GM23338 (cell line): ENCODE data around the gene NHEJ1. TPM values are rescaled to one million over a fixed set of nuclear protein-coding genes. Genes with fewer than 3 reads are reported as not detected.

ENCODE experiments used
- ATAC-seq: fragments of 200-7000 bp; cut with Tn5 transposase; 3 replicates; pipeline ENCODE4 v1.9.1; 2020
- DNase-seq: peaks from one replicate; pipeline ENCODE4 v3.0.0-alpha.2; 2015; ENCODE audit warnings: low spot score
- H2AFZ ChIP-seq: fragments of 200-600 bp; sonication (generic); 2 replicates; pipeline ENCODE4 v1.8.0; 2016; ENCODE audit warnings: antibody characterized with exemption, mild to moderate bottlenecking, moderate library complexity
- H3F3A ChIP-seq: fragments of 200-600 bp; sonication (generic); replicated peaks from 2 replicates; pipeline ENCODE4 v1.8.0; 2017; ENCODE audit warnings: antibody characterized with exemption, mixed run types, low read depth
- H3K27ac ChIP-seq: fragments of 200-600 bp; sonication (generic); 2 replicates; pipeline ENCODE4 v1.6.1; 2016; ENCODE audit warnings: low read depth
- H3K27me3 ChIP-seq: fragments of 200-600 bp; sonication (generic); 2 replicates; pipeline ENCODE4 v1.8.0; 2016; ENCODE audit warnings: mild to moderate bottlenecking, mixed run types, moderate library complexity; ENCODE audit not compliant: insufficient read depth
- H3K36me3 ChIP-seq: fragments of 200-600 bp; sonication (generic); 2 replicates; pipeline ENCODE4 v1.8.0; 2016; ENCODE audit warnings: mild to moderate bottlenecking; ENCODE audit not compliant: insufficient read depth
- H3K4me1 ChIP-seq: fragments of 200-600 bp; sonication (generic); 2 replicates; pipeline ENCODE4 v1.8.0; 2016; ENCODE audit warnings: mild to moderate bottlenecking, moderate library complexity; ENCODE audit not compliant: insufficient read depth
- H3K4me2 ChIP-seq: fragments of 200-600 bp; sonication (generic); 2 replicates; pipeline ENCODE4 v1.7.1; 2017; ENCODE audit warnings: mixed run types
- H3K4me3 ChIP-seq: fragments of 200-600 bp; sonication (generic); 2 replicates; pipeline ENCODE4 v1.6.1; 2016; ENCODE audit warnings: mixed run types
- H3K79me2 ChIP-seq: fragments of 200-600 bp; sonication (generic); replicated peaks from 2 replicates; pipeline ENCODE4 v1.8.0; 2017; ENCODE audit warnings: mild to moderate bottlenecking; ENCODE audit not compliant: insufficient read depth
- H3K9me2 ChIP-seq: fragments of 200-600 bp; sonication (generic); 2 replicates; pipeline ENCODE4 v1.8.0; 2017; ENCODE audit not compliant: insufficient read depth
- H4K20me1 ChIP-seq: fragments of 200-600 bp; sonication (generic); replicated peaks from 2 replicates; pipeline ENCODE4 v1.8.0; 2017; ENCODE audit warnings: mild to moderate bottlenecking; ENCODE audit not compliant: insufficient read depth
- H3K27ac Mint-ChIP-seq: 2 replicates; pipeline ENCODE4 v1.8.0; 2020; ENCODE audit warnings: inconsistent platforms, mild to moderate bottlenecking, moderate library complexity, mixed read lengths
- H3K27me3 Mint-ChIP-seq: 3 replicates; pipeline ENCODE4 v1.8.0; 2022; ENCODE audit warnings: low read depth, mild to moderate bottlenecking, moderate library complexity, mixed read lengths, inconsistent platforms; ENCODE audit not compliant: insufficient read depth, poor library complexity
- H3K36me3 Mint-ChIP-seq: 3 replicates; pipeline ENCODE4 v1.8.0; 2021; ENCODE audit warnings: low read depth, mild to moderate bottlenecking, inconsistent platforms, moderate library complexity, mixed read lengths
- H3K4me1 Mint-ChIP-seq: 3 replicates; pipeline ENCODE4 v1.8.0; 2020; ENCODE audit warnings: mild to moderate bottlenecking, inconsistent platforms, mixed read lengths
- H3K4me3 Mint-ChIP-seq: 3 replicates; pipeline ENCODE4 v1.8.0; 2021; ENCODE audit warnings: moderate library complexity, mild to moderate bottlenecking, inconsistent platforms, mixed read lengths
- H3K9me3 Mint-ChIP-seq: 3 replicates; pipeline ENCODE4 v1.8.0; 2020; ENCODE audit warnings: moderate library complexity, mild to moderate bottlenecking, inconsistent platforms, mixed read lengths
- EZH2 ChIP-seq: fragments of 200-600 bp; sonication (generic); IDR thresholded peaks from one replicate; pipeline ENCODE4 v1.8.0; 2017; ENCODE audit warnings: antibody characterized with exemption, mild to moderate bottlenecking, low read depth; ENCODE audit not compliant: unreplicated experiment
- EZH2phosphoT487 ChIP-seq: fragments of 200-600 bp; sonication (generic); IDR thresholded peaks from one replicate; pipeline ENCODE4 v1.8.1; 2018; ENCODE audit warnings: antibody characterized with exemption; ENCODE audit not compliant: unreplicated experiment
- JUNB ChIP-seq: IDR thresholded peaks from one replicate; pipeline ENCODE4 v1.6.1; 2016; ENCODE audit warnings: antibody characterized with exemption; ENCODE audit not compliant: unreplicated experiment
- POLR2AphosphoS5 ChIP-seq: IDR thresholded peaks from 2 replicates; pipeline ENCODE4 v1.6.1; 2016; ENCODE audit warnings: antibody characterized with exemption, low read depth
- ZNF114 ChIP-seq: fragments of 250-450 bp; sonication (Bioruptor Pico); IDR thresholded peaks from 2 replicates; pipeline ENCODE4 v1.5.0; 2020; ENCODE audit warnings: mild to moderate bottlenecking, moderate library complexity
- polyA plus RNA-seq: library from polyadenylated mRNA; unstranded; fragments of >200 nt; fragmentation: Nextera tagmentation; extraction: Ambion mirVana; gene quantifications from 2 replicates; pipeline ENCODE4 v1.2.1, GENCODE V29; 2016
- total RNA-seq: library from RNA; depleted of rRNA; stranded (reverse); fragments of >200 nt; shearing (Covaris generic); gene quantifications from 2 replicates; pipeline ENCODE4 v1.2.3, GENCODE V29; 2014
- TF ChIP-seq, protein P1 (sequence below): fragments of 250-450 bp; sonication (Bioruptor Pico); IDR thresholded peaks from 2 replicates; pipeline ENCODE4 v1.5.0; 2020; ENCODE audit warnings: mild to moderate bottlenecking, moderate library complexity
- TF ChIP-seq, protein P2 (sequence below), 2 experiments: fragments of 200-600 bp in 1 of 2; sonication (generic) in 1 of 2; conservative IDR thresholded peaks; 2 replicates each; pipeline versions ENCODE4 v1.5.1 to v1.6.1; 2016 to 2017; ENCODE audit warnings: antibody characterized with exemption in 2 of 2, low read depth in 2 of 2, mild to moderate bottlenecking in 2 of 2, moderate library complexity in 1 of 2
- TF ChIP-seq, protein P3 (sequence below): IDR thresholded peaks from 2 replicates; pipeline ENCODE4 v1.6.1; 2016; ENCODE audit warnings: antibody characterized with exemption

Gene NHEJ1
- total and polyA plus RNA-seq, 2 experiments from 2014 or later = 19.6 to 30.6 TPM

DNA sequence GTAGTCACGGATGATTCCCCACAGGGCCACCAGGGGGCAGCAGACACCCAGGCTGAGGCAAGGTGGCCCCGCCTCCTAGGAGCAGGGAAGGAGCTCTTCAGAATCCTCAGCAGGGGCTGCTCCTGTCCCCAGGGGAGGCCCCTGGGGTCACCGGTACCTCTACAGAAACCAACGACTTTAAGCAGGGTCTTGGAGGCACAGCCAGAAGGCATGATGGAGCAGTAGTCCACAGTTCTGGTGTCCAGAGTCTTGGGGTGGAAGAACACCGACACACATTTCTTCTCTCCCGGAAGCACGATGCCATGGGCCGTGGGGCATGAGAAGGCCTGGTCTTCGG is 130.8 kb downstream of the NHEJ1 start:
- no peaks in the 10 kb centered on the region for H3K4me1 ChIP-seq
- H3K27me3 Mint-ChIP-seq = peaks cover 15% of the 10 kb centered on the region
- H4K20me1 ChIP-seq = no peaks in the 10 kb centered on the region
- H3K4me2 ChIP-seq = no peak overlapping the region
- H3K36me3 ChIP-seq = no peaks in the 10 kb centered on the region
- TF ChIP-seq, protein P1, sequence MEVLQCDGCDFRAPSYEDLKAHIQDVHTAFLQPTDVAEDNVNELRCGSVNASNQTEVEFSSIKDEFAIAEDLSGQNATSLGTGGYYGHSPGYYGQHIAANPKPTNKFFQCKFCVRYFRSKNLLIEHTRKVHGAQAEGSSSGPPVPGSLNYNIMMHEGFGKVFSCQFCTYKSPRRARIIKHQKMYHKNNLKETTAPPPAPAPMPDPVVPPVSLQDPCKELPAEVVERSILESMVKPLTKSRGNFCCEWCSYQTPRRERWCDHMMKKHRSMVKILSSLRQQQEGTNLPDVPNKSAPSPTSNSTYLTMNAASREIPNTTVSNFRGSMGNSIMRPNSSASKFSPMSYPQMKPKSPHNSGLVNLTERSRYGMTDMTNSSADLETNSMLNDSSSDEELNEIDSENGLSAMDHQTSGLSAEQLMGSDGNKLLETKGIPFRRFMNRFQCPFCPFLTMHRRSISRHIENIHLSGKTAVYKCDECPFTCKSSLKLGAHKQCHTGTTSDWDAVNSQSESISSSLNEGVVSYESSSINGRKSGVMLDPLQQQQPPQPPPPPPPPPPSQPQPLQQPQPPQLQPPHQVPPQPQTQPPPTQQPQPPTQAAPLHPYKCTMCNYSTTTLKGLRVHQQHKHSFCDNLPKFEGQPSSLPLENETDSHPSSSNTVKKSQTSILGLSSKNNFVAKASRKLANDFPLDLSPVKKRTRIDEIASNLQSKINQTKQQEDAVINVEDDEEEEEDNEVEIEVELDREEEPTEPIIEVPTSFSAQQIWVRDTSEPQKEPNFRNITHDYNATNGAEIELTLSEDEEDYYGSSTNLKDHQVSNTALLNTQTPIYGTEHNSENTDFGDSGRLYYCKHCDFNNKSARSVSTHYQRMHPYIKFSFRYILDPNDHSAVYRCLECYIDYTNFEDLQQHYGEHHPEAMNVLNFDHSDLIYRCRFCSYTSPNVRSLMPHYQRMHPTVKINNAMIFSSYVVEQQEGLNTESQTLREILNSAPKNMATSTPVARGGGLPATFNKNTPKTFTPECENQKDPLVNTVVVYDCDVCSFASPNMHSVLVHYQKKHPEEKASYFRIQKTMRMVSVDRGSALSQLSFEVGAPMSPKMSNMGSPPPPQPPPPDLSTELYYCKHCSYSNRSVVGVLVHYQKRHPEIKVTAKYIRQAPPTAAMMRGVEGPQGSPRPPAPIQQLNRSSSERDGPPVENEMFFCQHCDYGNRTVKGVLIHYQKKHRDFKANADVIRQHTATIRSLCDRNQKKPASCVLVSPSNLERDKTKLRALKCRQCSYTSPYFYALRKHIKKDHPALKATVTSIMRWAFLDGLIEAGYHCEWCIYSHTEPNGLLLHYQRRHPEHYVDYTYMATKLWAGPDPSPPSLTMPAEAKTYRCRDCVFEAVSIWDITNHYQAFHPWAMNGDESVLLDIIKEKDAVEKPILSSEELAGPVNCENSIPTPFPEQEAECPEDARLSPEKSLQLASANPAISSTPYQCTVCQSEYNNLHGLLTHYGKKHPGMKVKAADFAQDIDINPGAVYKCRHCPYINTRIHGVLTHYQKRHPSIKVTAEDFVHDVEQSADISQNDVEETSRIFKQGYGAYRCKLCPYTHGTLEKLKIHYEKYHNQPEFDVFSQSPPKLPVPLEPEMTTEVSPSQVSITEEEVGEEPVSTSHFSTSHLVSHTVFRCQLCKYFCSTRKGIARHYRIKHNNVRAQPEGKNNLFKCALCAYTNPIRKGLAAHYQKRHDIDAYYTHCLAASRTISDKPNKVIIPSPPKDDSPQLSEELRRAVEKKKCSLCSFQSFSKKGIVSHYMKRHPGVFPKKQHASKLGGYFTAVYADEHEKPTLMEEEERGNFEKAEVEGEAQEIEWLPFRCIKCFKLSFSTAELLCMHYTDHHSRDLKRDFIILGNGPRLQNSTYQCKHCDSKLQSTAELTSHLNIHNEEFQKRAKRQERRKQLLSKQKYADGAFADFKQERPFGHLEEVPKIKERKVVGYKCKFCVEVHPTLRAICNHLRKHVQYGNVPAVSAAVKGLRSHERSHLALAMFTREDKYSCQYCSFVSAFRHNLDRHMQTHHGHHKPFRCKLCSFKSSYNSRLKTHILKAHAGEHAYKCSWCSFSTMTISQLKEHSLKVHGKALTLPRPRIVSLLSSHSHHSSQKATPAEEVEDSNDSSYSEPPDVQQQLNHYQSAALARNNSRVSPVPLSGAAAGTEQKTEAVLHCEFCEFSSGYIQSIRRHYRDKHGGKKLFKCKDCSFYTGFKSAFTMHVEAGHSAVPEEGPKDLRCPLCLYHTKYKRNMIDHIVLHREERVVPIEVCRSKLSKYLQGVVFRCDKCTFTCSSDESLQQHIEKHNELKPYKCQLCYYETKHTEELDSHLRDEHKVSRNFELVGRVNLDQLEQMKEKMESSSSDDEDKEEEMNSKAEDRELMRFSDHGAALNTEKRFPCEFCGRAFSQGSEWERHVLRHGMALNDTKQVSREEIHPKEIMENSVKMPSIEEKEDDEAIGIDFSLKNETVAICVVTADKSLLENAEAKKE (CRISPR knock-in tag) = no peak
- TF ChIP-seq EZH2 = no peak
- TF ChIP-seq EZH2phosphoT487 = no peak
- TF ChIP-seq, protein P2, sequence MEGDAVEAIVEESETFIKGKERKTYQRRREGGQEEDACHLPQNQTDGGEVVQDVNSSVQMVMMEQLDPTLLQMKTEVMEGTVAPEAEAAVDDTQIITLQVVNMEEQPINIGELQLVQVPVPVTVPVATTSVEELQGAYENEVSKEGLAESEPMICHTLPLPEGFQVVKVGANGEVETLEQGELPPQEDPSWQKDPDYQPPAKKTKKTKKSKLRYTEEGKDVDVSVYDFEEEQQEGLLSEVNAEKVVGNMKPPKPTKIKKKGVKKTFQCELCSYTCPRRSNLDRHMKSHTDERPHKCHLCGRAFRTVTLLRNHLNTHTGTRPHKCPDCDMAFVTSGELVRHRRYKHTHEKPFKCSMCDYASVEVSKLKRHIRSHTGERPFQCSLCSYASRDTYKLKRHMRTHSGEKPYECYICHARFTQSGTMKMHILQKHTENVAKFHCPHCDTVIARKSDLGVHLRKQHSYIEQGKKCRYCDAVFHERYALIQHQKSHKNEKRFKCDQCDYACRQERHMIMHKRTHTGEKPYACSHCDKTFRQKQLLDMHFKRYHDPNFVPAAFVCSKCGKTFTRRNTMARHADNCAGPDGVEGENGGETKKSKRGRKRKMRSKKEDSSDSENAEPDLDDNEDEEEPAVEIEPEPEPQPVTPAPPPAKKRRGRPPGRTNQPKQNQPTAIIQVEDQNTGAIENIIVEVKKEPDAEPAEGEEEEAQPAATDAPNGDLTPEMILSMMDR (conservative IDR thresholded peaks at IDR 0.05; ENCODE audit: low read depth in 2 of 2) = peak; percentile 85 to 97
- TF ChIP-seq JUNB = no peak
- TF ChIP-seq, protein P3, sequence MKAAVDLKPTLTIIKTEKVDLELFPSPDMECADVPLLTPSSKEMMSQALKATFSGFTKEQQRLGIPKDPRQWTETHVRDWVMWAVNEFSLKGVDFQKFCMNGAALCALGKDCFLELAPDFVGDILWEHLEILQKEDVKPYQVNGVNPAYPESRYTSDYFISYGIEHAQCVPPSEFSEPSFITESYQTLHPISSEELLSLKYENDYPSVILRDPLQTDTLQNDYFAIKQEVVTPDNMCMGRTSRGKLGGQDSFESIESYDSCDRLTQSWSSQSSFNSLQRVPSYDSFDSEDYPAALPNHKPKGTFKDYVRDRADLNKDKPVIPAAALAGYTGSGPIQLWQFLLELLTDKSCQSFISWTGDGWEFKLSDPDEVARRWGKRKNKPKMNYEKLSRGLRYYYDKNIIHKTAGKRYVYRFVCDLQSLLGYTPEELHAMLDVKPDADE = no peak
- TF ChIP-seq ZNF114 (CRISPR knock-in tag) = no peak
- no peak for TF ChIP-seq POLR2AphosphoS5
- no peak overlapping the region for H3K4me3 Mint-ChIP-seq
- no peak overlapping the region for H3K27ac ChIP-seq
- ATAC-seq (peak; percentile 94), DNase-seq (peak; percentile 90)
- H3K27me3 ChIP-seq = no peaks in the 10 kb centered on the region
- peaks cover 3% of the 10 kb centered on the region; the same call in 2 of the 3 replicates for H3K4me1 Mint-ChIP-seq
- H2AFZ ChIP-seq = no peak overlapping the region
- no peaks in the 10 kb centered on the region; the same call in 2 of the 3 replicates for H3K9me3 Mint-ChIP-seq
- H3K4me3 ChIP-seq = no peak overlapping the region
- no peaks in the 10 kb centered on the region for H3K79me2 ChIP-seq
- no peak overlapping the region for H3K27ac Mint-ChIP-seq
- no peaks in the 10 kb centered on the region for H3K9me2 ChIP-seq
- H3K36me3 Mint-ChIP-seq = no peaks in the 10 kb centered on the region
- no peaks in the 10 kb centered on the region for H3F3A ChIP-seq
